ENCODE measurements around the gene CD84.

DNA sequence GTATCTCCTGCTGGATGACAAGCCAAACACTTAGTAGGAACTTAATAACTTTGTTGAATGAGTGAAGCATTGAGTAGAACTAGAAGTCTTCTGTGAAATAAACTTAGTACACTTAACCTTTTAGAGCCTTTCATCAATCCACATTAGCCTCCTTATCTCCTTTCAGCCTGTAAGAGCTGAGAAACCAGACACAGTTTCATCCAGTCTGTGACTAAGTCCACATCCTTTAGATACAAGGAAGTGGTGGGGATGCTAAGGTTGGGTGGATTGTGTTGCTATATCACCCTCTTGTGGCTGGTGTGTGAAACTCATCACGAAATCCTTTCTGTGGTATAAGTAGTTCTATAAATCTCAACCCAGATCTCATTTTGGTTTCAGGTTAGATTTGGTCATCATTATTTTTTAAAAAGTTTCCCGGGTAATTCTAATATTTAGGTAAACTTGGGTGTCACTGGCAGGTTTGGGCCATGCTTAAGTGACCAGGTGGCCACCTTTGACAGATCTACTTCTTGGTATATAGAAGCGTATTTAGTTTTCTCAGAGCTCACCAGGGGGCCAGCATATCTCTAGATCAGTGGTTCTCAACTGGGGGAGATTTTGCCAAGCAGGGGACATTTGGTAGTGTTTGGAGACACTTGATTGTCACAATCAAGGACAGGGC, 27.8 kb upstream of the CD84 start:
- TF ChIP-seq, protein P1, sequence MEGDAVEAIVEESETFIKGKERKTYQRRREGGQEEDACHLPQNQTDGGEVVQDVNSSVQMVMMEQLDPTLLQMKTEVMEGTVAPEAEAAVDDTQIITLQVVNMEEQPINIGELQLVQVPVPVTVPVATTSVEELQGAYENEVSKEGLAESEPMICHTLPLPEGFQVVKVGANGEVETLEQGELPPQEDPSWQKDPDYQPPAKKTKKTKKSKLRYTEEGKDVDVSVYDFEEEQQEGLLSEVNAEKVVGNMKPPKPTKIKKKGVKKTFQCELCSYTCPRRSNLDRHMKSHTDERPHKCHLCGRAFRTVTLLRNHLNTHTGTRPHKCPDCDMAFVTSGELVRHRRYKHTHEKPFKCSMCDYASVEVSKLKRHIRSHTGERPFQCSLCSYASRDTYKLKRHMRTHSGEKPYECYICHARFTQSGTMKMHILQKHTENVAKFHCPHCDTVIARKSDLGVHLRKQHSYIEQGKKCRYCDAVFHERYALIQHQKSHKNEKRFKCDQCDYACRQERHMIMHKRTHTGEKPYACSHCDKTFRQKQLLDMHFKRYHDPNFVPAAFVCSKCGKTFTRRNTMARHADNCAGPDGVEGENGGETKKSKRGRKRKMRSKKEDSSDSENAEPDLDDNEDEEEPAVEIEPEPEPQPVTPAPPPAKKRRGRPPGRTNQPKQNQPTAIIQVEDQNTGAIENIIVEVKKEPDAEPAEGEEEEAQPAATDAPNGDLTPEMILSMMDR (IDR thresholded peaks at IDR 0.05) = peak; percentile 72 to 90 (median 76)
- TF ChIP-seq POLR2A (IDR thresholded peaks at IDR 0.05) = no peak

All from right lobe of liver (tissue), 4 donors.